ENCODE results near the gene MRI1. TPM values are rescaled to one million over a fixed set of nuclear protein-coding genes. Genes with fewer than 3 reads are reported as not detected.
A peak's percentile ranks its signal among the peaks of the same experiment; 100 is the strongest.
"Not testable (repeated sequence)": the region's sequence is repeated elsewhere in the genome, so short reads cannot be mapped to it uniquely, and the experiment has no call there.

Gene MRI1
- total RNA-seq, 2 experiments from 2014 or later, result 63.5 to 65.3 TPM

- H3K27me3 Mint-ChIP-seq, result no peaks in the 10 kb centered on the region
- H3K4me1 Mint-ChIP-seq, result peaks cover 8% of the 10 kb centered on the region
- H3K27ac Mint-ChIP-seq, result peak overlapping the region; percentile 85
- no peaks in the 10 kb centered on the region for H3K9me3 Mint-ChIP-seq
- DNase-seq (no peak), ATAC-seq (ENCODE audit: low read depth) (no peak)
- peaks cover 8% of the 10 kb centered on the region for H3K36me3 Mint-ChIP-seq
- POLR2A ChIA-PET, result interaction anchor here (1.0 to 3.4 kb wide), 6 partner anchors 9 to 96 kb away, joined by 3 to 25 read pairs (median 7); partner anchors contain the start of genes C19orf53 and ZSWIM4
- peak overlapping the region; percentile 91 for H3K4me3 Mint-ChIP-seq
Measured at GRCh38 chr19:13765395-13766094, 1.2 kb downstream of the MRI1 start.

GRCh38 chr19:13766095-13766481 lies 1.8 kb downstream of the MRI1 start:
- DNase-seq (no peak), ATAC-seq (ENCODE audit: low read depth) (no peak)
- H3K9me3 Mint-ChIP-seq, result no peaks in the 10 kb centered on the region
- POLR2A ChIA-PET, result no interaction called here
- H3K4me1 Mint-ChIP-seq, result peaks cover 8% of the 10 kb centered on the region
- peaks cover 8% of the 10 kb centered on the region for H3K36me3 Mint-ChIP-seq
- H3K4me3 Mint-ChIP-seq, result no peak overlapping the region
- H3K27me3 Mint-ChIP-seq, result no peaks in the 10 kb centered on the region
- no peak overlapping the region for H3K27ac Mint-ChIP-seq

GRCh38 chr19:13768510-13768909 lies 4.2 kb downstream of the MRI1 start:
- peaks cover 8% of the 10 kb centered on the region for H3K36me3 Mint-ChIP-seq
- DNase-seq, result no peak
- POLR2A ChIA-PET, result interaction anchor here (1.4 kb wide), 1 partner anchor 20 kb away, joined by 3 read pairs; a partner anchor contains a TSS
- H3K4me3 Mint-ChIP-seq, result no peak overlapping the region
- no peaks in the 10 kb centered on the region for H3K27me3 Mint-ChIP-seq
- H3K27ac Mint-ChIP-seq, result no peak overlapping the region
- ATAC-seq (ENCODE audit: low read depth), result no peak
- H3K9me3 Mint-ChIP-seq, result no peaks in the 10 kb centered on the region
- peaks cover 8% of the 10 kb centered on the region for H3K4me1 Mint-ChIP-seq

- no peak overlapping the region for H3K4me3 Mint-ChIP-seq
- H3K27ac Mint-ChIP-seq, result no peak overlapping the region
- H3K9me3 Mint-ChIP-seq, result no peaks in the 10 kb centered on the region
- H3K36me3 Mint-ChIP-seq, result peaks cover 9% of the 10 kb centered on the region
- H3K4me1 Mint-ChIP-seq, result peaks cover 9% of the 10 kb centered on the region
- DNase-seq (no peak), ATAC-seq (ENCODE audit: low read depth) (no peak)
- H3K27me3 Mint-ChIP-seq, result no peaks in the 10 kb centered on the region
- POLR2A ChIA-PET, result interaction anchor here (0.7 kb wide), 1 partner anchor 732 kb away, joined by 3 read pairs; no protein-coding TSS in a partner anchor
Measured at GRCh38 chr19:13770013-13770635, 5.8 kb downstream of the MRI1 start.

GRCh38 chr19:13774217-13775191 lies 10.2 kb downstream of the MRI1 start, which contains the start of gene C19orf53:
C19orf53 (plus strand) TSS chr19:13774456; CDS start chr19:13774478, 22 bp downstream.
- peak within 1 kb of the TSS; percentile 96 for H3K4me3 Mint-ChIP-seq
- peak; percentile 84 for DNase-seq
- POLR2A ChIA-PET, result interaction anchor here (0.7 to 3.1 kb wide), 17 partner anchors 10 to 622 kb away, joined by 3 to 26 read pairs (median 6); partner anchors contain the start of genes ASF1B, MRI1, PRKACA and ZSWIM4
- peaks cover 19% of the 10 kb centered on the region for H3K4me1 Mint-ChIP-seq
- peaks cover 16% of the 10 kb centered on the region for H3K36me3 Mint-ChIP-seq
- peak; percentile 95 for ATAC-seq (ENCODE audit: low read depth)
- no peaks in the 10 kb centered on the region for H3K27me3 Mint-ChIP-seq
- no peaks in the 10 kb centered on the region for H3K9me3 Mint-ChIP-seq
- H3K27ac Mint-ChIP-seq, result peak within 1 kb of the TSS; percentile 92

- ATAC-seq (ENCODE audit: low read depth) (no peak), DNase-seq (no peak)
- H3K27ac Mint-ChIP-seq, result peak overlapping the region; percentile 10
- no peak overlapping the region for H3K4me3 Mint-ChIP-seq
- peaks cover 19% of the 10 kb centered on the region for H3K4me1 Mint-ChIP-seq
- POLR2A ChIA-PET, result no interaction called here
- H3K27me3 Mint-ChIP-seq, result no peaks in the 10 kb centered on the region
- H3K36me3 Mint-ChIP-seq, result peaks cover 13% of the 10 kb centered on the region
- no peaks in the 10 kb centered on the region for H3K9me3 Mint-ChIP-seq
Measured at GRCh38 chr19:13778398-13778797, 14.1 kb downstream of the MRI1 start.

- H3K27me3 Mint-ChIP-seq, result no peaks in the 10 kb centered on the region
- peaks cover 13% of the 10 kb centered on the region for H3K36me3 Mint-ChIP-seq
- DNase-seq (no peak), ATAC-seq (ENCODE audit: low read depth) (no peak)
- POLR2A ChIA-PET, result interaction anchor here (0.7 kb wide), 1 partner anchor 85 kb away, joined by 4 read pairs; no protein-coding TSS in a partner anchor
- peaks cover 19% of the 10 kb centered on the region for H3K4me1 Mint-ChIP-seq
- no peak overlapping the region for H3K27ac Mint-ChIP-seq
- H3K9me3 Mint-ChIP-seq, result no peaks in the 10 kb centered on the region
- H3K4me3 Mint-ChIP-seq, result no peak overlapping the region
Measured at GRCh38 chr19:13778847-13779246, 14.5 kb downstream of the MRI1 start.

GRCh38 chr19:13779794-13780193 lies 15.5 kb downstream of the MRI1 start:
- H3K4me3 Mint-ChIP-seq; ATAC-seq (ENCODE audit: low read depth); DNase-seq; POLR2A ChIA-PET; H3K27me3 Mint-ChIP-seq; H3K9me3 Mint-ChIP-seq; H3K27ac Mint-ChIP-seq: not testable (repeated sequence)
- Mint-ChIP-seq H3K4me1 (peaks cover 18% of the 10 kb centered on the region), H3K36me3 (peaks cover 11% of the 10 kb centered on the region)

- POLR2A ChIA-PET, result interaction anchor here (0.8 to 2.0 kb wide), 3 partner anchors 65 to 81 kb away, joined by 3 to 4 read pairs (median 4); no protein-coding TSS in a partner anchor
- H3K4me3 Mint-ChIP-seq, result no peak overlapping the region
- no peak for ATAC-seq (ENCODE audit: low read depth)
Measured at GRCh38 chr19:13781547-13781946, 17.2 kb downstream of the MRI1 start.

GRCh38 chr19:13782537-13782936 lies 18.2 kb downstream of the MRI1 start:
- H3K4me1 Mint-ChIP-seq, result peaks cover 11% of the 10 kb centered on the region
- ATAC-seq (ENCODE audit: low read depth) (no peak), DNase-seq (no peak)
- no peak overlapping the region for H3K4me3 Mint-ChIP-seq
- H3K27ac Mint-ChIP-seq, result no peak overlapping the region
- peaks cover 3% of the 10 kb centered on the region for H3K36me3 Mint-ChIP-seq
- no peaks in the 10 kb centered on the region for H3K27me3 Mint-ChIP-seq
- H3K9me3 Mint-ChIP-seq, result no peaks in the 10 kb centered on the region
- POLR2A ChIA-PET, result interaction anchor here (0.8 to 2.0 kb wide), 2 partner anchors 64 to 65 kb away, joined by 3 to 4 read pairs; no protein-coding TSS in a partner anchor

More at GRCh38 chr19:13781547-13781946, 17.2 kb downstream of the MRI1 start:
- Mint-ChIP-seq H3K36me3 (peaks cover 6% of the 10 kb centered on the region), H3K4me1 (peaks cover 11% of the 10 kb centered on the region), H3K27me3 (no peaks in the 10 kb centered on the region), H3K9me3 (no peaks in the 10 kb centered on the region), H3K27ac (no peak overlapping the region)
- no peak for DNase-seq

- H3K4me3 Mint-ChIP-seq, result no peak overlapping the region
- no peak for ATAC-seq (ENCODE audit: low read depth)
- H3K27ac Mint-ChIP-seq, result no peak overlapping the region
- H3K4me1 Mint-ChIP-seq, result peaks cover 20% of the 10 kb centered on the region
- no peaks in the 10 kb centered on the region for H3K27me3 Mint-ChIP-seq
- DNase-seq, result no peak
- POLR2A ChIA-PET, result interaction anchor here (0.6 to 3.8 kb wide), 9 partner anchors 9 to 438 kb away, joined by 3 to 32 read pairs (median 4); partner anchors contain the start of genes C19orf53, MRI1 and ZSWIM4
- H3K9me3 Mint-ChIP-seq, result no peaks in the 10 kb centered on the region
- H3K36me3 Mint-ChIP-seq, result no peaks in the 10 kb centered on the region
Measured at GRCh38 chr19:13783565-13784500, 19.5 kb downstream of the MRI1 start.

Measured in activated naive CD8-positive, alpha-beta T cell treated with anti-CD3 and anti-CD28 coated beads, Interleukin-2, amount 10 ng/mL, durations not matched to agents 7 days and 5 days (primary cell).